Neural cell (in vitro differentiated cells): ENCODE data around the gene ICOSLG.

Experiments used
- EP300 ChIP-seq: fragments of 450-650 bp; conservative IDR thresholded peaks from 2 replicates; pipeline ENCODE4 v1.6.1; 2014; ENCODE audit warnings: antibody characterized with exemption, mild to moderate bottlenecking, moderate library complexity; ENCODE audit not compliant: poor library complexity, severe bottlenecking
- EZH2 ChIP-seq: fragments of 200-600, 300-800 bp; shearing (Covaris generic), sonication (generic); IDR thresholded peaks from 2 replicates; pipeline ENCODE4 v1.6.1; 2014; ENCODE audit warnings: antibody characterized with exemption, low read length, borderline replicate concordance, mild to moderate bottlenecking; ENCODE audit not compliant: insufficient read depth, poor library complexity, severe bottlenecking
- MXI1 ChIP-seq: fragments of 450-650 bp; conservative IDR thresholded peaks from 2 replicates; pipeline ENCODE4 v1.6.1; 2014; ENCODE audit warnings: antibody characterized with exemption, mild to moderate bottlenecking; ENCODE audit not compliant: poor library complexity, severe bottlenecking
- POLR2AphosphoS5 ChIP-seq: IDR thresholded peaks from 2 replicates; pipeline ENCODE4 v1.6.1; 2012
- RAD21 ChIP-seq: fragments of 450-650 bp; conservative IDR thresholded peaks from 2 replicates; pipeline ENCODE4 v1.6.1; 2014; ENCODE audit warnings: antibody characterized with exemption, mild to moderate bottlenecking, moderate library complexity
- SMC3 ChIP-seq: fragments of 450-650 bp; conservative IDR thresholded peaks from 2 replicates; pipeline ENCODE4 v1.6.1; 2014; ENCODE audit warnings: antibody characterized with exemption, mild to moderate bottlenecking, moderate library complexity; ENCODE audit not compliant: poor library complexity
- TAF1 ChIP-seq: IDR thresholded peaks from 2 replicates; pipeline ENCODE4 v1.6.1; 2012; ENCODE audit warnings: low read depth
- TF ChIP-seq, protein P1 (sequence below): fragments of 450-650 bp; IDR thresholded peaks from 2 replicates; pipeline ENCODE4 v1.5.1; 2014; ENCODE audit warnings: antibody characterized with exemption, mild to moderate bottlenecking, moderate library complexity; ENCODE audit not compliant: poor library complexity, severe bottlenecking
- TF ChIP-seq, protein P2 (sequence below): IDR thresholded peaks from 2 replicates; pipeline ENCODE4 v1.6.1; 2012; ENCODE audit warnings: borderline replicate concordance

DNA sequence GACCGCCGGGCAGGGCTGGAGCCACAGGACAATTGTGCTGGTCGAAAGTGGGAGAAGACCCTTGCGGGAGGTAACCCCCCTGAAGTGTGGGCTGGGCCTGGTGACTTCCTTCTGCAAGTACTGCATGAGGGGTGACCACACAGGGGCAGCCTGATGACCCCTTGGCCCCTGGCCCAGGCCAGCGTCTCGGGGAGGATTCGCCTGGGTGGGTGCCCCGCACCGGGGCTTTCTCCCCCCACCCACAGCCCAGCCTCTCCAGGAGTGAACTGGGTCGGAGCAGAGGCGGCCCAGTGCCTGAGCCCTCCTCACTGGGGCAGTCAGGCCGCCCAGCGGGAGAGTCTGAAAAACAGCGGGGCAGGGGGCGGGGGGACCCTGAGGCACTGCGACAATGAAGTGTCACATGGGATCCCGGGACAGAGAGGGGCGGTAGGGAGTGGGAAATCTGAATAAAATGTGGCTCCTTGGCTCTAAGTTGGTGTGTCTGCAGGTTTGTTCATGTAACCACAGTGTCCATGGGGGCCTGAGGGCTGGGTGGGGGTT lies 22.5 kb upstream of the ICOSLG start:
- TF ChIP-seq EZH2 (no peak), EP300 (no peak), RAD21 (no peak), POLR2AphosphoS5 (no peak), TAF1 (no peak), SMC3 (no peak), MXI1 (no peak)
- TF ChIP-seq, protein P1, sequence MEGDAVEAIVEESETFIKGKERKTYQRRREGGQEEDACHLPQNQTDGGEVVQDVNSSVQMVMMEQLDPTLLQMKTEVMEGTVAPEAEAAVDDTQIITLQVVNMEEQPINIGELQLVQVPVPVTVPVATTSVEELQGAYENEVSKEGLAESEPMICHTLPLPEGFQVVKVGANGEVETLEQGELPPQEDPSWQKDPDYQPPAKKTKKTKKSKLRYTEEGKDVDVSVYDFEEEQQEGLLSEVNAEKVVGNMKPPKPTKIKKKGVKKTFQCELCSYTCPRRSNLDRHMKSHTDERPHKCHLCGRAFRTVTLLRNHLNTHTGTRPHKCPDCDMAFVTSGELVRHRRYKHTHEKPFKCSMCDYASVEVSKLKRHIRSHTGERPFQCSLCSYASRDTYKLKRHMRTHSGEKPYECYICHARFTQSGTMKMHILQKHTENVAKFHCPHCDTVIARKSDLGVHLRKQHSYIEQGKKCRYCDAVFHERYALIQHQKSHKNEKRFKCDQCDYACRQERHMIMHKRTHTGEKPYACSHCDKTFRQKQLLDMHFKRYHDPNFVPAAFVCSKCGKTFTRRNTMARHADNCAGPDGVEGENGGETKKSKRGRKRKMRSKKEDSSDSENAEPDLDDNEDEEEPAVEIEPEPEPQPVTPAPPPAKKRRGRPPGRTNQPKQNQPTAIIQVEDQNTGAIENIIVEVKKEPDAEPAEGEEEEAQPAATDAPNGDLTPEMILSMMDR: no peak
- TF ChIP-seq, protein P2, sequence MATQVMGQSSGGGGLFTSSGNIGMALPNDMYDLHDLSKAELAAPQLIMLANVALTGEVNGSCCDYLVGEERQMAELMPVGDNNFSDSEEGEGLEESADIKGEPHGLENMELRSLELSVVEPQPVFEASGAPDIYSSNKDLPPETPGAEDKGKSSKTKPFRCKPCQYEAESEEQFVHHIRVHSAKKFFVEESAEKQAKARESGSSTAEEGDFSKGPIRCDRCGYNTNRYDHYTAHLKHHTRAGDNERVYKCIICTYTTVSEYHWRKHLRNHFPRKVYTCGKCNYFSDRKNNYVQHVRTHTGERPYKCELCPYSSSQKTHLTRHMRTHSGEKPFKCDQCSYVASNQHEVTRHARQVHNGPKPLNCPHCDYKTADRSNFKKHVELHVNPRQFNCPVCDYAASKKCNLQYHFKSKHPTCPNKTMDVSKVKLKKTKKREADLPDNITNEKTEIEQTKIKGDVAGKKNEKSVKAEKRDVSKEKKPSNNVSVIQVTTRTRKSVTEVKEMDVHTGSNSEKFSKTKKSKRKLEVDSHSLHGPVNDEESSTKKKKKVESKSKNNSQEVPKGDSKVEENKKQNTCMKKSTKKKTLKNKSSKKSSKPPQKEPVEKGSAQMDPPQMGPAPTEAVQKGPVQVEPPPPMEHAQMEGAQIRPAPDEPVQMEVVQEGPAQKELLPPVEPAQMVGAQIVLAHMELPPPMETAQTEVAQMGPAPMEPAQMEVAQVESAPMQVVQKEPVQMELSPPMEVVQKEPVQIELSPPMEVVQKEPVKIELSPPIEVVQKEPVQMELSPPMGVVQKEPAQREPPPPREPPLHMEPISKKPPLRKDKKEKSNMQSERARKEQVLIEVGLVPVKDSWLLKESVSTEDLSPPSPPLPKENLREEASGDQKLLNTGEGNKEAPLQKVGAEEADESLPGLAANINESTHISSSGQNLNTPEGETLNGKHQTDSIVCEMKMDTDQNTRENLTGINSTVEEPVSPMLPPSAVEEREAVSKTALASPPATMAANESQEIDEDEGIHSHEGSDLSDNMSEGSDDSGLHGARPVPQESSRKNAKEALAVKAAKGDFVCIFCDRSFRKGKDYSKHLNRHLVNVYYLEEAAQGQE: no peak
